GM21367 (cell line): ENCODE measurements around the gene KLF7.

Experiments
- ATAC-seq: cut with Tn5 transposase; IDR thresholded peaks from one replicate; pipeline ENCODE4 v1.9.1; 2021; ENCODE audit not compliant: unreplicated experiment

KLF7 gene

GRCh38 chr2:207035875-207036274, 129.9 kb downstream of the KLF7 start:
- no peak for ATAC-seq

- no peak for ATAC-seq
Measured at GRCh38 chr2:207032490-207032889, 133.3 kb downstream of the KLF7 start.
